Mucosa of descending colon (tissue), 3 donors: ENCODE data around the gene ST8SIA5. TPM values are rescaled to one million over a fixed set of nuclear protein-coding genes. Genes with fewer than 3 reads are reported as not detected.

Source experiments
- ATAC-seq: fragments of 200-7000 bp; cut with Tn5 transposase; one replicate; pipeline ENCODE4 v1.9.1; 2020; ENCODE audit warnings: mild to moderate bottlenecking, moderate library complexity
- DNase-seq, 3 donors: peaks; one replicate each; pipeline ENCODE4 v3.0.0-alpha.2; 2020
- H3K36me3 ChIP-seq: fragments of 200-600 bp; one replicate; pipeline ENCODE4 v1.8.0; 2021; ENCODE audit warnings: low read depth, mild to moderate bottlenecking
- H3K4me1 ChIP-seq: fragments of 200-600 bp; one replicate; pipeline ENCODE4 v1.8.0; 2021; ENCODE audit warnings: low read depth, mild to moderate bottlenecking
- H3K4me3 ChIP-seq: fragments of 200-600 bp; one replicate; pipeline ENCODE4 v1.8.0; 2021; ENCODE audit warnings: mild to moderate bottlenecking
- H3K9me3 ChIP-seq: fragments of 200-600 bp; one replicate; pipeline ENCODE4 v1.8.0; 2021; ENCODE audit warnings: mild to moderate bottlenecking
- CTCF ChIP-seq: fragments of 200-600 bp; IDR thresholded peaks from one replicate; pipeline ENCODE4 v1.8.0; 2022; ENCODE audit warnings: antibody characterized with exemption, mild to moderate bottlenecking
- intact Hi-C, 2 donors: fragments of 100-400 bp; cut with DNase I in 1 of 2; cut with micrococcal nuclease in 1 of 2; formaldehyde crosslinking; loops; one replicate each; pipeline versions ENCODE4 v1.11.0 to v1.11.1; 2022; cut with DNase I, micrococcal nuclease
- total RNA-seq, 3 donors: library from RNA; stranded (reverse); fragmentation: NEBNext Ultra II Directional in 2 of 3; extraction: Animal tissue kit (Norgen Biotek cat#: 25700) in 2 of 3; gene quantifications; one replicate each; pipeline versions ENCODE4 v1.2.1 to v1.2.4, GENCODE V29; 2021 to 2023
- donor health status: DM: no; HTN: no; CAD: no; lungs with moderate emphysema.
- donor health status: DM: no; HTN: no; CAD: no.
- donor health status: DM: no; HTN: yes; CAD: no.

ST8SIA5 gene
- total RNA-seq, 3 donors from 2014 or later = 0.20 to 0.66 (median 0.24) TPM

- Histone ChIP-seq H3K9me3 (no peaks in the 10 kb centered on the region), H3K4me1 (no peaks in the 10 kb centered on the region), H3K36me3 (no peaks in the 10 kb centered on the region), H3K4me3 (no peak overlapping the region)
- intact Hi-C loops = no loop called here
- ATAC-seq (no peak), DNase-seq (no peak)
- no peak for TF ChIP-seq CTCF
These were observed 32.9 kb downstream of the ST8SIA5 start for GRCh38 chr18:46723856-46724415.

GRCh38 chr18:46722051-46722450 is 34.8 kb downstream of the ST8SIA5 start:
- H3K9me3 ChIP-seq = no peaks in the 10 kb centered on the region
- no peaks in the 10 kb centered on the region for H3K4me1 ChIP-seq
- DNase-seq (no peak), ATAC-seq (no peak)
- TF ChIP-seq CTCF = no peak
- intact Hi-C loops = no loop called here
- H3K36me3 ChIP-seq = no peaks in the 10 kb centered on the region
- H3K4me3 ChIP-seq = no peak overlapping the region

DNA sequence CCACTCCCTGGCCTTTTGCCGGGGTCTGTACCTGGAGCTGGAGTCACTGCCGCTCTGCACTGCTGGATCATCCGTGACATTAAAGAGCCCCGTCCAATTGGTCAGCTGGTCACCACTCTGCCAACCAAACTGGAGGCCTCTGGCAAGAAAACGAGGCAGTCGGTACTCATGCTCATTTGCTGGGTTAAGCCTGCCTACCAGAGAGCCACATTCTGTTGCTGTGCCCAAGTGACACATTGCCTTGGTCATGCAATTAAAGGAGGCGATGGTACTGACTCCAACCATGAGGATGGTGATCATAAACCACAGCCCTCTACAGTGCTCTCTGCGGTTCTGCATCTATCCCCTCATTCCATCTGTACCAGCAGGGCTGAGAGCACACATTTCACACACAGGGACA is 35.5 kb downstream of the ST8SIA5 start:
- DNase-seq (no peak), ATAC-seq (no peak)
- Histone ChIP-seq H3K36me3 (no peaks in the 10 kb centered on the region), H3K4me1 (no peaks in the 10 kb centered on the region), H3K9me3 (no peaks in the 10 kb centered on the region), H3K4me3 (no peak overlapping the region)
- intact Hi-C loops = no loop called here
- no peak for TF ChIP-seq CTCF

DNA sequence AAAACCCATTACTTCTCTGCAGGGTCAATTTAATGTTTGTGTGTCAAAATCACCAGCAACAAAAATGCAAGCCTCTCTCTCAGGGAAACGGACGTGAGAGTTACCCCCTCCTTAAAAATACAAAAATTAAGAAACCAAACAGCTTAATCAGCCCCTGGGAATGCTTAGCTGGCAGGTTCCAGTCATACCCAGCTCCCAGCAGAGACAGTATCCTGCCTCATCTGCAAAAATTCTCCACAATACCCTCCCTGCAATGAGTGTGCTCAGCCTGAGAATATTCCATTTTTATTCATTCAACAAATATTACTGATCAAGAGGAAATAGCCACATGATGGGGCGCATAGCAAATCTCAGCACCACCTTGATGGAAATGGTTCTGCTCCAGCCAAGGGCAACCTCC is 36.3 kb downstream of the ST8SIA5 start:
- ATAC-seq = no peak
- DNase-seq = no peak
- Histone ChIP-seq H3K4me1 (no peaks in the 10 kb centered on the region), H3K4me3 (no peak overlapping the region), H3K36me3 (no peaks in the 10 kb centered on the region), H3K9me3 (no peaks in the 10 kb centered on the region)
- intact Hi-C loops = no loop called here
- TF ChIP-seq CTCF = no peak

- no peak for TF ChIP-seq CTCF
- ATAC-seq (no peak), DNase-seq (no peak)
- intact Hi-C loops = no loop called here
- Histone ChIP-seq H3K4me1 (no peaks in the 10 kb centered on the region), H3K36me3 (no peaks in the 10 kb centered on the region), H3K9me3 (no peaks in the 10 kb centered on the region), H3K4me3 (no peak overlapping the region)
These were observed 36.8 kb downstream of the ST8SIA5 start for GRCh38 chr18:46720092-46720491.

- Histone ChIP-seq H3K36me3 (no peaks in the 10 kb centered on the region), H3K9me3 (no peaks in the 10 kb centered on the region), H3K4me1 (no peaks in the 10 kb centered on the region), H3K4me3 (no peak overlapping the region)
- intact Hi-C loops = no loop called here
- TF ChIP-seq CTCF = no peak
- no peak for DNase-seq
- ATAC-seq = no peak
These were observed 37.5 kb downstream of the ST8SIA5 start for GRCh38 chr18:46719388-46719787.
